ENCODE results near the gene SMAD6.

- TF ChIP-seq CTCF (IDR thresholded peaks at IDR 0.05): no peak
- no peak for TF ChIP-seq POLR2A (IDR thresholded peaks at IDR 0.05)
- TF ChIP-seq EP300 (IDR thresholded peaks at IDR 0.05): no peak
These were observed 28.4 kb upstream of the SMAD6 start for GRCh38 chr15:66673410-66674322.
